ENCODE measurements around the gene DGKE. TPM values are rescaled to one million over a fixed set of nuclear protein-coding genes. Genes with fewer than 3 reads are reported as not detected.

Gene DGKE
- total RNA-seq, 1 donor from 2014 or later, result 7.3 TPM

GRCh38 chr17:56890390-56890789 is 56.4 kb downstream of the DGKE start:
- DNase-seq (ENCODE audit: low read depth in 2 of 2), result no peak

GRCh38 chr17:56890906-56891674 is 57.1 kb downstream of the DGKE start:
- DNase-seq (ENCODE audit: low read depth in 2 of 2), result no peak

DNA sequence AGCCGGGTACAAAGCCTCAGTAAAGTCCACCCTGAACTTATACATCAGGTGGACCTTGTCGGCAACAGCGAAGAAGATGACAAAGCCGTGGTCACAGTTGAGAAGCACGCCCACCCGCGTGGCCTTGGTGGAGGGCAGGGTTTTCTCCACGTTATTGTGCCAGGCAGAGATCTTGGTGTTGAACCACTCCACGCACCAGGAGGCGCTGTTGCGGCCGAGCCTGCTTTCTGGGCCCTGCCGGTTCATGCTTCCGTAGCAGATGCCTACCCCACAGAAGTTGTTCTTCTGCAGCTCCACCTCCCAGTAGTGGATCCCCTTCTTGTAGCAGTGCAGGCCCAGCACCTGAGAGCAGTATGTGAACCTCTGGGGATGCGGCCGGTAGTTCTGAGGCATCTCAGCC is 57.8 kb downstream of the DGKE start:
- DNase-seq (ENCODE audit: low read depth in 2 of 2), result peak in 1 of 2 donors; percentile 51

- DNase-seq (ENCODE audit: low read depth in 2 of 2), result no peak
Measured at GRCh38 chr17:56892333-56892732, 58.4 kb downstream of the DGKE start.

DNA sequence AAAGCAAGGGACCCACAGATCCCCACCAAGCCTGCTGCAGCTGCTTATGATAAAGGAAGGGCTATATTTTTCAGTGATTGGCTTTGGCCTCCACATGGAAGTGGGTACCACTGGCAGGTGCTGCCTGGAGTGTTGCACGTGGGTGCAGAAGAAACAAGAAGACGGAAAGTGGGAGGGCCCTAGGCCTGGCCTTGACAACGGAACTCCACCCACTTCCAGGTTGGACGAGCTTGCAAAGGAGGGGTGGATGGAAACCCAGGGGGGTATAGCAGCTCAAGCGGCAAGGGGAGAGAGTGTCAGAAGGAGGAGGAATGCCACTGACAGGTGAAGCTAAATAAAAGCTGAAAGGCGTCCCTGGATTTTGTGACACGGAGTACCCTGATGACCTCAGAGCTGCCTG is 59.6 kb downstream of the DGKE start:
- DNase-seq (ENCODE audit: low read depth in 2 of 2), result no peak

GRCh38 chr17:56894859-56895455 is 61.0 kb downstream of the DGKE start:
- DNase-seq (ENCODE audit: low read depth in 2 of 2), result no peak

- DNase-seq (ENCODE audit: low read depth in 2 of 2), result no peak
Measured at GRCh38 chr17:56896217-56896967, 62.4 kb downstream of the DGKE start.

GRCh38 chr17:56896968-56897359 is 63.0 kb downstream of the DGKE start:
- DNase-seq (ENCODE audit: low read depth in 2 of 2), result no peak

- no peak for DNase-seq (ENCODE audit: low read depth in 2 of 2)
Measured at GRCh38 chr17:56897646-56898424, 63.9 kb downstream of the DGKE start.

DNA sequence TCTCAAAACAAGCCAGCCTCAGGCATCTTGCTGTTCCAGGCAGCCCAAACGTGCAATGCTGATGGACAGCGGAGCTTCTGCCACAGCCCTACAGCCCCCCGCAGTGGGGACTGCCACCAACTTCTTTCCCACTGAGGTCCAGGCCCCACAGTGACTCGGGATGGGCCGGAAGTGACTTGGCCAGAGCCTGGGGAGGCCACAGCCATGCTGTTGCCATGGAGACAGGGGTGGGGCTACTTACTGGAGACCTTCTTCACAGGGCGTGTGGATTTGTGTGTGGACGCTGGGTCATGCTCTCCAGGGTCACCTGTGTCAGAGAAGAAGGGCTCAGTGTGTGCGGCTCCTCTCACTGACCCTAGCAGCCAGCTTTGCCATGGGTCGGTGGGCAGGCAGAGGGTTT is 64.9 kb downstream of the DGKE start:
- no peak for DNase-seq (ENCODE audit: low read depth in 2 of 2)

- DNase-seq (ENCODE audit: low read depth in 2 of 2), result peak in 1 of 2 donors; percentile 43
Measured at GRCh38 chr17:56899403-56899802, 65.5 kb downstream of the DGKE start.

DNA sequence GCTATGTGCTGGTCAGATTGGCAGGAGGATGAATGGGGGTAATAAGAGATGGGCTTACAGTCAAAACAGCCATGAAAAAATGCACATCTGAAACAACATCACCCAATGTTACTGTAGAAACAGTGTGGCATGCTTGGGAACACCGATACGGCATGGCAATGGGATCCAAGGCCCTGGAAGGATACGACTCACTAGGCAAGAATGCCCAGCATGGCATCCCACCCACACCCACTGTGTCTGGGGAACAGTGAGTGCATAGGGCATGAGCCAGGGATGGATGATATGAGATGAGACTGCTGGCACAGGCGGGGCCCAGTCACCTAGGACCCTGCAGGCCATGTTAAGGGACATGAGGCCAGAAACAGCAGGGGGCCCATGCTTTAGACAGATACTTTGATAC is 68.4 kb downstream of the DGKE start:
- peak in 1 of 2 donors; percentile 39 for DNase-seq (ENCODE audit: low read depth in 2 of 2)

GRCh38 chr17:56903560-56903959 is 69.6 kb downstream of the DGKE start:
- DNase-seq (ENCODE audit: low read depth in 2 of 2), result no peak

DNA sequence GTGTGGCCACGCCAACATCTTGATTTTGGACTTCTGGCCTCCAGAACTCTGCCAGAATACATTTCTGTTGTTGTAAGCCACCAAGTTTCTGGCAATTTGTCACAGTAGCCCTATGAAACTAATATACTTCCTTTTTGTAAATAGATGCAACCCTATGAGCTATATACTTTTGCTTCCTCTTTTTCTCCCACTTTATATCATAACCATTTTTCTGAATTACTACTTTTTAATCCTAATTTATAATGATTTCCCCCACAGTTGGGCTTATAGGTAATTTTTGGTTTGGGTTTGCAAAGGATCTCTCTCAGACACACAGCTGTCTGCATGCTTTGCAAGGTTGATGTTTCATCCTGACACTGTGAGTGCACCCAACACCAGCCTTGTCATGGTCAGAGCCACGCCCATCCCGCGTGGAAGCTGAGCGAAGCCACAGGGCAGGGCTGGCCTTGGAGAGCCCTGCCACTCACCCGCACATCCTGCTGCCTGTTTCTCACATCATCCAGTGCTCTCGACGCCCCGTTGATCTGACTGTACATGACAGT is 74.1 kb downstream of the DGKE start:
- DNase-seq (ENCODE audit: low read depth in 2 of 2), result no peak

DNA sequence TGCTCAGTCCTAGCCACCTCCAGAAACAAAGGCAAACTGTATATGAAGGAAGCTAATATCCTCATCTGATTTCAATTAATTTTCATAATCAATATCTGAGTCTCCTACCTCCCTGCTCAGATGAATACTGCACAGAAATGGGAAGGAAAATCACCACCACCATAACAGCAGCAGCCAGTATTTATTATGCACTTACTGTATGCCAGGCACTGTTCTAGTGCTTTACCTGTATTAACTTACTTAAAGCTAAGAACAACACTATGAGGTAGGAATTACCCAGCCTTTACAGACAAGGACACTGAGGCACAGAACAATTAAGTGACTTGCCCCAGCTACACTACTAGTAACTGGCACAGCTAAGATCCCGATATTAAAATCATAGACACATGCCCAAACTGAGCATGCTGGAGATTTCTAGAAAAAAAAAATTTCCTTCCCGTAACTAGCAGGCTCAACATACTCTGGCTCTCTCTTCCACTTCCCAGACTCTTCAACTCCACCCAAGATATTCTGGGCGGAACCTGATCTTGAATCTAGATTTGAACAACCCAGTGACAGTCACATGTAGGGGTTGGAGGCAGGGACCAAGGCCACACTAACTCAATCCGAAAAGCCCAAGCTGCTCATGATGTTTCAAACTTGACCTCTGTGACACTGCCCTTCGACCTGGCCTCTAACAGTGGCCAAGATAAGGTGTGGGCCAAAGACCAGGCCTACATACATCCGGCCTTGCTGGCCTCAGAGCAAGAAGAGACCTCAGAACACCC is 76.0 kb downstream of the DGKE start:
- no peak for DNase-seq (ENCODE audit: low read depth in 2 of 2)

DNA sequence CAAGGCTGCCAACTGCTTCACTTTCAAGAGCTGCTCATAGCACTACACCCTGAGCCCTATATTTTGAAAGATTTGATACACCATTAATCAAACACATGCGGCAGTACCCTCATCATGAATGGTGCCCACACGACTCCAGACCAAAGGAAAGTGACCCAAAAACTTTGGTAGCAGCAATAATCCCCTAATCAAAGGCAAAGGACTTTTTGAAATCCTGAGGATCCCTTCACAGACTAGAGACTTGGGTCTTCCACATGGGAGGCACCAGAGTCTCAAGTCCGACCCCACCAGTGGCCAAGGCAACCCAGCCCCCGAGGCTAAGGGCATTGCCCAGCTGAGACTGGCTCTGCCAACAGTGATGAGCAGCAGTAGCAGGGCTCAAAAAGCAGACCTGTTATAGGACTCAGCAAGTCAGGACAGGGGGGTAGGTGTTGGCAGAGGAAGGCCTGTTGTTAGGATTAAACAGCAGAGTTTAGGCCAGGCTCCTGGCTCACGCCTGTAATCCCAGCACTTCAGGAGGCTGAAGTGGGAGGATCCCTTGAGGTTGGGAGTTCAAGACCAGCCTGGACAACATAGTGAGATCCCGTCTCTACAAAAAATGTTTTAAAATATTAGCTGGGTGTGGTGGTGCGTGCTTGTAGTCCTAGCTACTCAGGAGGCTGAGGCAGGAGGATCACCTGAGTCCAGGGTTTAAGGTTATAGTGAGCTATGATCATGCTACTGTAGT is 76.7 kb downstream of the DGKE start:
- DNase-seq (ENCODE audit: low read depth in 2 of 2), result no peak

GRCh38 chr17:56912105-56912999 is 78.4 kb downstream of the DGKE start:
- DNase-seq (ENCODE audit: low read depth in 2 of 2), result peak in 1 of 2 donors; percentile 60

- DNase-seq (ENCODE audit: low read depth in 2 of 2), result no peak
Measured at GRCh38 chr17:56913000-56913311, 79.0 kb downstream of the DGKE start.

DNA sequence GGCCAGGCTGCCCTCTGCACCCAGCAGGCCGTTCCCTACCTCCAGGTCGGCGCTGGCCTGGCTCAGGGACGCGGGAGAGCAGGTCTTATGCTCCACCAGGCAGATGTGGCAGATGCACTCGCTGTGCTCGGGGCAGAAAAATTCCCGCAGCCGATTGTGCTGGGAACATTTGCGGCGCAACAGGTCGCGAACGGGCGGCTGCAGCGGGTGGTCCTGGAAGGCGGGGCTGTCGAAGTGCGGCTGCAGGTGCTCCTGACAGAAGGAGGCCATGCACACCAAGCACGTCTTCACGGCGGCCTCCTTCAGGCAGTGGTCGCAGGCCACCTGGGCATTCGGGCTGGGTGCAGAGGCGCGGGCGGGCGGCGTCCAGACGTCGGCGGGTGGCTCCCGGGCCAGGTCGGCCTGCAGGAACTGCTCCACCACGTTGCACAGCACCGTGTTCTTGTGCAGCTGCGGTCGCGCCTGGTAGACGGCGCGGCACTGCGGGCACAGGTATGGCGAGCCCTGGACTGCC is 79.5 kb downstream of the DGKE start:
- DNase-seq (ENCODE audit: low read depth in 2 of 2), result peak in 1 of 2 donors; percentile 23
